ENCODE data around the gene DLG5.
"Not testable (repeated sequence)": the region's sequence is repeated elsewhere in the genome, so short reads cannot be mapped to it uniquely, and the experiment has no call there.

- TF ChIP-seq POLR2A (IDR thresholded peaks at IDR 0.05; ENCODE audit: low read length); GATA1 (IDR thresholded peaks at IDR 0.05; ENCODE audit: low read depth, low read length): not testable (repeated sequence)
Measured at GRCh38 chr10:77772852-77773600, 153.5 kb downstream of the DLG5 start.

Measured in erythroblast (primary cell).